GF-D8 (cell line): ENCODE data around the gene CD83.
"Not testable (repeated sequence)": the region's sequence is repeated elsewhere in the genome, so short reads cannot be mapped to it uniquely, and the experiment has no call there.

Experiments used
- DNase-seq: peaks from one replicate; lab custom pipeline; 2025; lab: John Stamatoyannopoulos, UW

The CD83 gene

DNA sequence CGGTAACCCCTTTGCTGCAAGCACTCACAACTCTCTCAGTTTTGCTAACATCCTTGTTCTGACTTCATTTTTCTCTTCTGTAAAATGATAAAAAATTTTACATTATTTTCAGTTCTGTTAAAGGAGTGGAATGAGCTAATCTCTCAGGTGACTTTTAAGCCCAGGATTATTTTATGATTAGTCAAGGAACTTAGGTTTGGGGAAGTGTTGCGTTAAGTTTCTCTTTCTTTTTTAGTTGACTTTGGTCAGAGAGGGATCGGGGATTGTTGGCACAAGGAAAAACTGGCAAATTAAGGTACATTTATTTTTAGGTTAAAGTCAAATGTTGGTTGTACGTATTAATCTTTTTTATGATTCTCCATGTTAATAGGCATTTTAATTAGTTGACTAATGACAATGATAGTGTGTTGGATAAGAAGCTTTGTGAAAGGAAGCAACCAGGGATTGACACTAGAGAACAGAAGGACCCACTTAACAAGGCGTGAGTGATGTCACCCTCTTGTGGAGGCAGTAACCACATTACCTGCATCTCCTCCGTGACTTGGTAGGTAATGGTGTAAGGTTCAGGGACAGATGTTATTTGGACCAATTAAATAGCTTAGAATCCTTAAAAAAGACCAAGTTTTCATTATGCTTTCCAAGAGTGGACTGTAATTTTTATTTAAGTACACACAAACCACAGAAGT lies 31.6 kb downstream of the CD83 start:
- DNase-seq = no peak

DNA sequence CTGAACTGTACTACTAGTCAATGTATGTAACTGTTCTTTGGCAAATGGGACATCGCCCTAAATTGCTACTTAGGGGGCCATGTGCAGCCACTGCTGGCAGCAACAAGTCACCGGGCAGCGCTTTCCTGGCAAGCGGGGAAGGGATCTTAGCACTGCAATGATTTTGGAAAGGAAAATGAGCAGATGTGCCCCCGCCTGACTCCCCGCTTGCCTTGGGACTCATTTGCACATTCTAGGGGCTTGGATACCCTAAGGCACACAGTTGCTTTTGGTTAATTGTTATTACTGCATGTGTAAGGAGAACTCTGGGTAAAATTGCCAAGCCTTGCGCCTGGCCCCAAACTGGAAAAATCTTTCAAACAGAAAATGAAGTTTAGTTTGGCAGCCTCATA lies 32.2 kb downstream of the CD83 start:
- no peak for DNase-seq

DNA sequence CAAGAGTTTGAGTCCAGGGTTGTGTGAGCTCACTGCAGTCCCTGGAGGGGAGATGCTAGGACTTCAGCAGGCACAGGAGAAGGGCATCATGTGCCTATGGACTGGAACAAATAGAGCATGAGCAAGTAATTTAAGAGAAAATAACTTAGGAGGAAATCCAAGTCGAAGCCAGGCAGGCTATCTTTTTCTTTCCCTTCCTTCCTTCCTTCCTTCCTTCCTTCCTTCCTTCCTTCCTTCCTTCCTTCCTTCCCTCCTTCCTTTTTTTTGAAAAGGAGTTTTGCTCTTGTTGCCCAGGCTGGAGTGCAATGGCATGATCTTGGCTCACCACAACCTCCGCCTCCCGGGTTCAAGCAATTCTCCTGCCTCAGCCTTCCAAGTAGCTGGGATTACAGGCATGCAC lies 33.7 kb downstream of the CD83 start:
- DNase-seq = not testable (repeated sequence)

DNA sequence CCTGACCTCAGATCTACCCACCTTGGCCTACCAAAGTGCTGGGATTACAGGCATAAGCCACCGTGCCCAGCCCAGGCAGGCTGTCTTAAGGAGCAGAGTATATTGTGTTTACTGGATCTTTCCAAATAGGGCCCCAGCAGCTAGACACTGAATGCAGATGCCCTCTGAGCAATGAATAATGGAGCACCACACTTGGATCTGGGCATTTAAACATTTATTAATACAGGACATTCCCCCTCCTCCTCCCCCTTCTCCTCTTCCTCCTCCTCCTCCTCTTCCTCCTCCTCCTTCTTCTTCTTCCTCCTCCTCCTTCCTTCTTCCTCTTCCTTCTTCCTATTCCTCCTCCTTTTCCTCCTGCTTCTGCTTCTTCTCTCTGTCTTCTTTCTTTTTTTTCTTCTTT lies 34.2 kb downstream of the CD83 start:
- DNase-seq = no peak

DNA sequence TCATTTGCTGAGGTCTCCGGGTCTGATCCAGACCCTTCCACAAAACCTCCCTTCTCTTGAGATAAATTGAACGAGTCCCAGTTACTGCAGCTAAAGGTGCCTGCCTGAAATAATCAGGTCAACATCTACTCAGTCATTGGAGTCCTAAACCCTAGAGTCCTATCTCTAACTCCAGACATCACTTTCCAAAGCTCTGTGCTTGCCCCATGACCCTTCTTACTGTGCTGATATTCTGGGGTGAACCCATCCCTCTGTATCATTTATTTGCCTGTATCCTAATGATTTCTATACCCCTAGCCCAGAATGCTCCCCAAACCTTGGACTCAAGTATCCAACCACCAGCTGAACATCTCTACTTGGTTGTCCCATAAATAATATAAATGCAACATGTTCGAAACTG lies 35.7 kb downstream of the CD83 start:
- DNase-seq = no peak

DNA sequence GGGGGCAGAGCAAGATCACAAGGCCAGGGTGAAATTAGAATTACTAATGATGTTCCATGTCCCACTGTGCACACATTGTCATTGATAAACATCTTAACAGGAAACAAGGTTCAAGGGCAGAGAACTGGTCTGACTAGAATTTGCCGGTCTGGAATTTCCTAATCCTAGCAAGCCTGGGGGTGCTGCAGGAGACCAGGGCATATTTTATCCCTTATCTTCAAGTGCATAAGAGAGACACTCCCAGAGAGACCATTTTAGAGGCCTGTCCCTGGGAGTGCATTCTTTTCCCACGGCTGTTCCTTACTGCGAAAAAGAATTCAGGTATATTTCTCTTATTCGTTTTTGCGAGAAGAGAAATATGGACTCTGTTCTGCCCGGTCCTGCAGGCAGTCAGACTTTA lies 41.5 kb downstream of the CD83 start:
- DNase-seq = no peak

DNA sequence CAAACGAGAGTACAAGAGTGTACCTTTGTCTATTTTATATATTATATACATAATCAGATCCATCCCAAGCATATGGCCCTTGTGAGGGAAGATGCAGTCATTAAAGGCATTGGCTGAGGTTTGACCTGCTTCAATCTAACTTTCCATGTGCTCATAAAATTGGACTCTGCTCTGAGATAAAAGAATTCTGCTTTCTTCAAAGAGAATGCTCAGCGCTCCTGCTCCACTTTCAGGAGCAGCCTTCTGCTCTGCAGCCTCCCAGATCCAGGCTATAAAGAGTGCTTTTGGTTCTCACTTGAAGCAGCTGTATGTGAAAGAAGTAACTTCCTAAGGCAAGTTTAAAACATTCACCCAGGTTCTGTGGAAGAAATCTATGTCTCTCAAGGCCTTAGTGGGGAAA lies 45.3 kb downstream of the CD83 start:
- no peak for DNase-seq

DNA sequence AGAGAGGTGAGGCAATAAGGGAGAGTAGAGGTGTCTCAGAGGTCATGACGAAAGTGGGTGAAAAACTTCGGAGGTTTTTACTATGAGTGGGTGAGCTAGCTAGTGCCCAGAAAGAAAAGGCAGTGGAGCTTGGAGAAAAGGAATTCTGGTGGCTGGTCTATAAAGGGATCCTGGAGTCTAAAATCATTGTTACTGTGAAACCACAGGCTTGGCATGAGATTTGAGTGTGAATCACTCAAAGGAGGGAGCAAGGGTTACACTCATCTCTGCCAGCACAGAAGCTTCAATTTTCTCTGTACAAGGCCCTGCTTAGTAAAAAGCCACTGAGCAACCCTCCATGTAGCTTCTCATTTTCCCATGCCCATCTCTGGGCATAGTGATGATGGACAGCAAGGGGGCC lies 47.5 kb downstream of the CD83 start:
- no peak for DNase-seq

DNA sequence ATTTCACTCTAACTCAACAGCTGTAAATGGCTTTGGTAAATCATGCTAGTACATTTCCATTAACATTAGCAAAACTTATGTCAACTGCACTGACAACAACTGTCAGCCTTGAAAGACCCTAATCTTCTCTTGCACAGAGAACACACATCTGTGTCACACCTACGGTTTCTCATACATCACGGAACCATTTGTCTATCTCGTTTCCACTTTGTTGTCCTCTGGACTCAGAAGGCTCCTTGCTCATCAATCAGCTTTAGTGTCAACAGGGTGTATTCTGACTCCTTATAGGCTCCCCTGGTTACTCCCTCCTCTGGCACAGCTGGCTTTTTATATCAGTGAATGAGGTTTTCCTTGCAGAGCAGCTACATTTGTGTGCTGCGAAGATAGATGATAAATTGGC lies 49.3 kb downstream of the CD83 start:
- DNase-seq = no peak

DNA sequence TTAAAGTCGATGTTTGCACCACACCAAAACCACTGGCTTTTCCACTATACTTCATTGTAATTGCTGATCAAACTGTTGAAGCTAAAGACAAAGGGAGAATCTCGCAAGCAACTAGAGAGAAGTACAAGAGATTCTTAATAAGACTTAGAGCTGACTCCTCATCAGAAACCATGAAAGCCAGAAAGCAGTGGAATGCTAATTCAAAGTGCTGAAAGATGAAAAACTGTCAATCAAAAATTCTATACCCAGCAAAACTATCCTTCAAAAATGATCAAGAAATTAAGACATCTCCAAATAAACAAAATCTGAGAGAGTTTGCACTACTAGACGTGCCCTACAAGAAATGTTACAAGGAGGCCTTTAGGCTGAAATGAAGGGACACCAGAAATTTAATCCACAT lies 52.6 kb downstream of the CD83 start:
- no peak for DNase-seq

DNA sequence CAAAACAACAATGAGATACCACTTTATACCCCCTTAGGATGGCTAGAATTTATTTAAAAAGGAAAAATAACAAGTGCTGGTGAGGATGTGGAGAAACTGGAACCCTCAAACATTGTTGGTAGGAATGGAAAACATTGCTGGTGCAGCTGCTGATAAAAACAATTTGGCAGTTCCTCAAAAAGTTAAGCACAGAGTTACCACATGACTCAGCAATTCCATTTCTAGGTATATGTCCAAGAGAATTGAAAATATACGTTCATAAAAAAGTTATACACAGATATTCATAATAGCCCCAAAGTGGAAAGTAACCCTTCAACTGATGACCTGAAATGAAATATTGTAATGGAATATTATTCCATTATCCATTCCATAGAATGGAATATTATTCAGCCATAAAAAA lies 55.0 kb downstream of the CD83 start:
- no peak for DNase-seq

DNA sequence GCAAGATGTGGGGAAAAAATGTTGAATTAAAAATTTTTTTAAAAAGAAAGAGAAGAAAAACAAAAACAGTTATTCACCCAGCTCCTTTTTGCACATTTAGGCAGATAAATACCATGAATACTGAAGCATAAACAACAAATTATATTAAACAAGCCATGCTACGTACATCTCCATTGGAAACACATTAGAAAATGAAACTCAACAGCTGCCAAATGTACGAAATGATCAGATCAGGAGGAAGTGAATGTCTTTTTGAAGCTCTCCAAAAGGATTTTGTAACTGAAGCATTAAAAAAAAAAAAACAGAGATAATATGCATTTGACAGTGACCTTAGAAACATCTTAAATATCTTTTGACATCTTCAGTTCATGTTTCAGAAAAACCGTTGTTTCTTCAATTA lies 56.7 kb downstream of the CD83 start:
- no peak for DNase-seq

DNA sequence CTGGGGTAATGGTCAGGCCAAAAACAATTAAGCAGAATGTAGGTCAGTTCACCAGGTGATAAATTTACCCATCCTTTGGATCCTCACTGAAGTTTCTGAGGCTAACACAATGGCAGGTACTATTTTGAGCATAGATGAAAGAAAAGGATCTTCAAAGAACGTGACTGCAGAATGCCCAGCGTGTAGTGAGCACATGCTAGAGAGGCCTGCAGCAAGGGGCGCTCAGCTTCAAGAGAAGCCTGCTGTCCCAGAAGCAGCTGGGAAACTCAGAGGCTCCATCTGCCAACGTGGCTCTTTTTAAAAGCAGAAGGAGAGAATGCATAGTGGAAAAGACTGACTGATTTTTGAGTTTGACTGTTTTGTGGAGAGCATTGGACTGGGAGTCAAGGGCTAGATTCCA lies 57.4 kb downstream of the CD83 start:
- no peak for DNase-seq

DNA sequence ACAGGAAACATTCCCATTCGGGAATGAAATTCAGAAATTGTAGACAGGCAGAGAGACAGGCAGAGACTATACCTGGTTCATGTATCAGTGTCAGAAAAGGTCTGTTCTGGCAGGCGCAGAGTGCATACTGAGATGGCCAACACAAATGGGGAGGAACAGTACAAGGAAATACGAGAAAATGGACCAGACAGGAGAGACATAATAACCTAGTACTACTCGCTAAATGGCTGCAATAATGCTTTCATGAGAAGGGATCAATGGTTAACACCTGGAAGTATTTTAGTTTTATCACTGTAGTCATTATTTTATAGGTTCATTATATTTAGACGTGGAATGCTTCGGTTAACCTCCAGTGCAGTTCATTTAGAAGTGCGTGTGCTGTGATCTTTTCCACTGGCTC lies 58.9 kb downstream of the CD83 start:
- DNase-seq = no peak

DNA sequence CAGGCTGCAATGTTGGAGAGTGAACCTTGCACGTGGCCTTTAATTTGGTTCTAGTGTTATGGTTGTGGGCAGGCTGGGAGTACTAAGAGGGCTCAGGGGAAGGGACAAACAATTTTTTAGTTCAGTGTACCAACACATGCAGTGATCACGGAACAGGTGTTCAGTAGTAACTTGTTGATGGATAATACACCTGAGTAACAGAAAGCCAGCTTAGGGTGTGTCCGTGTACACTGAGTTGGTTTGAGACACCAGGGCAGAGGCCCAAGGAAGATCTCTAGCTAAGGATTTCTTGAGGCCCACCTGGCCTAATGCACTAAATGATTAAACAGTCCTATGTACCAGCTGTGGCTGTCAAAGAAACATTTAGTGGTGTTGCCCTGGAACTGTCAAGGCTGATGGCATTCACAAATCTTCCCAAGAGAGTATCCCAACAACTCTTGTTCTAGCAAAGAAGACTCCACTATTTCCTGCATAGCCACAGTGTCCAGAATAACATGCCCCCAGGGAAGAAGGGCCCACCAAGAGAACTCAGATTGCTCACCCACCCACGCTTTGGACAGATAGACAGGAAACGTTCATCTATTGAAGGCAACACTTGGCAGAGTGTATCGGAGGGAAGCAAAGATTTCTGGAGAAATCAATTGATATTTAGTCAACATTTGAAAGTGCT lies 60.0 kb downstream of the CD83 start:
- no peak for DNase-seq

DNA sequence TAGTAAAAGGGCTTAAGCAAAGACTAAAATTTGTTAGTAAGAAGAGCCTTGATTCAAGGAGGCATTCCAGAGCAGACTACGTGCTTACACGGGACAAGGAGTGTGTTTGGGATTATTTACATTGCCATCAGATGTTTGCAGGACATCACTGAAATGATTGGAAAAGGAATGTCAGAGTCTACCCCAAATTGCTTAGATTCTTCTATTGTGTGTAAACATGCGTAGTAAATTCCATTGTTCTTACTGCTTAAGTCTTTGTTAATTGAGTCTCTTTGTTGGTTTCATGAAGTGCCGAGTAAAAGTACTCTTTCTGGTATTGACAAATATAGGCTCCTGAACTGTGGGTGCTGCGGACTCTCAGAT lies 60.5 kb downstream of the CD83 start:
- no peak for DNase-seq

DNA sequence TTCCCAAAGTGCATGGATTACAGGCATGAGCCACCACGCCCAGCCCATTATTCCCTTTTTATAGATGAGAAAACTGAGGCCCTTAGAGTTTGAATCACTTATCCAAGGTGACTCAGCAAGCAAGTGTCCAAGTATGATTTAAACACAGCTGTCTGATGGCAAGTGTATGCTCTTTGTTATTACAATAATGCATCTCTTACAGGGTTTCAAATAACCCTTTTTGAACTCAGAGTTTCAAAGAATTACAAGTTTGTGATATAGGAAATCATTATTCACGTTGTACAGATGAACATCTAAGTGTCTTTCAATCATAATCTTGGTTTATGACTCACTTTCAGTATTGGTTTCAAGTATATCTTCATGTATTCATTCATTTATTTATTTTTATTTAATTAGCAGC lies 63.0 kb downstream of the CD83 start:
- DNase-seq = no peak

DNA sequence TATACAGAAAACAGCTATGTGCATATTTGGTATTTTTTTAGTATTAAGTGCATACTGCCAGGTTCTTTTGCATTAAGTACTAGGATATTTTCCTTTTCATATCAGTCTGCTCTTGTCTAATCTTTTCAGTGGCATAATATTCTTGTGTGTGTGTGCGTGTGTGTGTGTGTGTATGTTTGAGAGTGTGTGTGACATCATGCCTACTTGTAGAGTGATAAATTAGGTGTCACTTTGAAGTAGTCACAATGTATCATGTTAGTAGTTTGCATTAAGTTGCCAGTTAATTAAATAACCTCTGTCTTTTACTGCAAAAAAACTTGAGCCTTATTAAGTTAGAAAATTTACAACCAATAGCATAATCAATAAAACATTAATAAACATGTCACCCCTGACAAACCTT lies 65.3 kb downstream of the CD83 start:
- no peak for DNase-seq
